Ascending aorta (tissue), 2 donors: ENCODE measurements around the gene CEMIP. TPM values are rescaled to one million over a fixed set of nuclear protein-coding genes. Genes with fewer than 3 reads are reported as not detected.

Experiments used
- DNase-seq, 2 donors: peaks; one replicate each; pipeline ENCODE4 v3.0.0-alpha.2; 2019; ENCODE audit warnings: low spot score in 2 of 2
- H3K27ac ChIP-seq, 2 donors: fragments of 200-600 bp; sonication (generic); one replicate each; pipeline ENCODE4 v1.5.1; 2016 to 2017; ENCODE audit warnings: mild to moderate bottlenecking in 1 of 2
- H3K27me3 ChIP-seq: fragments of 200-600 bp; sonication (generic); one replicate; pipeline ENCODE4 v1.5.1; 2017
- H3K36me3 ChIP-seq, 2 donors: fragments of 200-600 bp; sonication (generic); one replicate each; pipeline ENCODE4 v1.5.1; 2016
- H3K4me1 ChIP-seq, 2 donors: fragments of 200-600 bp; sonication (generic); one replicate each; pipeline ENCODE4 v1.5.1; 2016 to 2017; ENCODE audit warnings: mild to moderate bottlenecking in 1 of 2
- H3K4me3 ChIP-seq, 2 donors: fragments of 200-600 bp; sonication (generic); one replicate each; pipeline ENCODE4 v1.5.1; 2016 to 2017; ENCODE audit warnings: mild to moderate bottlenecking in 1 of 2
- H3K9me3 ChIP-seq, 2 donors: fragments of 200-600 bp; sonication (generic); one replicate each; pipeline ENCODE4 v1.5.1; 2016
- intact Hi-C: fragments of 100-400 bp; cut with DNase I; formaldehyde crosslinking; loops from one replicate; pipeline ENCODE4 v1.15.1; 2023
- total RNA-seq: library from RNA; depleted of rRNA; stranded (reverse); fragments of >200 nt; gene quantifications from one replicate; pipeline ENCODE4 v1.1.0, GENCODE V29; 2016
- TF ChIP-seq, protein P1 (sequence below), 3 experiments: fragments of 200-600 bp in 2 of 3; fragments of 450-650 bp in 1 of 3; sonication (generic) in 2 of 3; IDR thresholded peaks; one replicate each; pipeline ENCODE4 v1.5.1; 2016 to 2019; ENCODE audit warnings: antibody characterized with exemption in 3 of 3, mild to moderate bottlenecking in 1 of 3, moderate library complexity in 1 of 3

CEMIP gene
- total RNA-seq, 1 donor from 2014 or later = not detected

GRCh38 chr15:80816936-80817335, 37.8 kb downstream of the CEMIP start:
- H3K36me3 ChIP-seq = no peaks in the 10 kb centered on the region
- H3K4me1 ChIP-seq = peaks cover 0 to 27% of the 10 kb centered on the region in 2 donors
- TF ChIP-seq, protein P1, sequence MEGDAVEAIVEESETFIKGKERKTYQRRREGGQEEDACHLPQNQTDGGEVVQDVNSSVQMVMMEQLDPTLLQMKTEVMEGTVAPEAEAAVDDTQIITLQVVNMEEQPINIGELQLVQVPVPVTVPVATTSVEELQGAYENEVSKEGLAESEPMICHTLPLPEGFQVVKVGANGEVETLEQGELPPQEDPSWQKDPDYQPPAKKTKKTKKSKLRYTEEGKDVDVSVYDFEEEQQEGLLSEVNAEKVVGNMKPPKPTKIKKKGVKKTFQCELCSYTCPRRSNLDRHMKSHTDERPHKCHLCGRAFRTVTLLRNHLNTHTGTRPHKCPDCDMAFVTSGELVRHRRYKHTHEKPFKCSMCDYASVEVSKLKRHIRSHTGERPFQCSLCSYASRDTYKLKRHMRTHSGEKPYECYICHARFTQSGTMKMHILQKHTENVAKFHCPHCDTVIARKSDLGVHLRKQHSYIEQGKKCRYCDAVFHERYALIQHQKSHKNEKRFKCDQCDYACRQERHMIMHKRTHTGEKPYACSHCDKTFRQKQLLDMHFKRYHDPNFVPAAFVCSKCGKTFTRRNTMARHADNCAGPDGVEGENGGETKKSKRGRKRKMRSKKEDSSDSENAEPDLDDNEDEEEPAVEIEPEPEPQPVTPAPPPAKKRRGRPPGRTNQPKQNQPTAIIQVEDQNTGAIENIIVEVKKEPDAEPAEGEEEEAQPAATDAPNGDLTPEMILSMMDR (IDR thresholded peaks at IDR 0.05) = no peak
- H3K27me3 ChIP-seq = no peaks in the 10 kb centered on the region
- no peaks in the 10 kb centered on the region for H3K9me3 ChIP-seq
- no peak overlapping the region for H3K4me3 ChIP-seq
- no peak overlapping the region for H3K27ac ChIP-seq
- DNase-seq = no peak
- intact Hi-C loops = no loop called here

- intact Hi-C loops = no loop called here
- no peak overlapping the region for H3K4me3 ChIP-seq
- TF ChIP-seq, protein P1 (IDR thresholded peaks at IDR 0.05) = no peak
- H3K27me3 ChIP-seq = no peaks in the 10 kb centered on the region
- no peaks in the 10 kb centered on the region for H3K9me3 ChIP-seq
- H3K36me3 ChIP-seq = no peaks in the 10 kb centered on the region
- peak overlapping the region in 1 of 2 donors; percentile 71 for H3K27ac ChIP-seq
- H3K4me1 ChIP-seq = peaks cover 0 to 27% of the 10 kb centered on the region in 2 donors
- peak in 1 of 2 donors; percentile 24 for DNase-seq
These were observed 38.7 kb downstream of the CEMIP start for GRCh38 chr15:80817901-80818300.

DNA sequence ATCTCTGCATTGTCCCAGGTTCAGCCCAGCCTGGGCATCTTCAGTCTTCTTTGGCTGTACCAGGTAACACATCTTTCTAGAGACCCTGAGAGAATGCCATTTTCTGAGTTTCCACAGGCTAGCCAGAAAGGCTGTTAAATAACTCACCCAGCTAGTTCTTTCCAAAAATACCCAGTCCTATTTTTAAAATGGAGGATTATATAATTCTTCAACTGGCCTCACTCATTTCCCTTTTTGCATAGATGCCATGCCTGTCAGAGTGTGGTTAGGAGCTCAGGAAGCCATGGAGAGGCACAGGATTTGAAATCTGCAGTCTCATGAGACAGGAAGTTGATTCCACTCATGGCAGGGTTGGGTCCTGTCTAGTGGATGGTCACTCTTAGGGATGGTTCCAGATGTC, 39.8 kb downstream of the CEMIP start:
- TF ChIP-seq, protein P1 (IDR thresholded peaks at IDR 0.05) = no peak
- intact Hi-C loops = no loop called here
- H3K4me3 ChIP-seq = no peak overlapping the region

GRCh38 chr15:80820092-80820491, 40.9 kb downstream of the CEMIP start:
- Histone ChIP-seq H3K4me3 (no peak overlapping the region), H3K9me3 (no peaks in the 10 kb centered on the region), H3K4me1 (peaks cover 0 to 27% of the 10 kb centered on the region in 2 donors), H3K27ac (peak overlapping the region; percentile 71 to 72), H3K27me3 (no peaks in the 10 kb centered on the region), H3K36me3 (no peaks in the 10 kb centered on the region)
- peak in 1 of 2 donors; percentile 39 for DNase-seq
- TF ChIP-seq, protein P1 (IDR thresholded peaks at IDR 0.05) = no peak
- intact Hi-C loops = no loop called here

More for the DNA sequence above, 39.8 kb downstream of the CEMIP start:
- Histone ChIP-seq H3K27ac (peak overlapping the region; percentile 71 to 72), H3K9me3 (no peaks in the 10 kb centered on the region), H3K27me3 (no peaks in the 10 kb centered on the region), H3K4me1 (peaks cover 0 to 27% of the 10 kb centered on the region in 2 donors), H3K36me3 (no peaks in the 10 kb centered on the region)
- peak in 1 of 2 donors; percentile 48 for DNase-seq

- intact Hi-C loops = no loop called here
- no peaks in the 10 kb centered on the region for H3K9me3 ChIP-seq
- TF ChIP-seq, protein P1 (IDR thresholded peaks at IDR 0.05) = no peak
- no peak overlapping the region for H3K27ac ChIP-seq
- no peaks in the 10 kb centered on the region for H3K27me3 ChIP-seq
- no peak overlapping the region for H3K4me3 ChIP-seq
- no peaks in the 10 kb centered on the region for H3K36me3 ChIP-seq
- H3K4me1 ChIP-seq = peaks cover 0 to 20% of the 10 kb centered on the region in 2 donors
- DNase-seq = peak in 1 of 2 donors; percentile 25
These were observed 43.1 kb downstream of the CEMIP start for GRCh38 chr15:80822256-80822655.

GRCh38 chr15:80822676-80823075, 43.5 kb downstream of the CEMIP start:
- TF ChIP-seq, protein P1 (IDR thresholded peaks at IDR 0.05) = no peak
- Histone ChIP-seq H3K27me3 (no peaks in the 10 kb centered on the region), H3K9me3 (no peaks in the 10 kb centered on the region), H3K4me3 (no peak overlapping the region), H3K27ac (no peak overlapping the region), H3K4me1 (peaks cover 0 to 20% of the 10 kb centered on the region in 2 donors), H3K36me3 (no peaks in the 10 kb centered on the region)
- peak in 1 of 2 donors; percentile 13 for DNase-seq
- intact Hi-C loops = no loop called here
